ENCODE results near the gene ATP6V1E1. TPM values are rescaled to one million over a fixed set of nuclear protein-coding genes. Genes with fewer than 3 reads are reported as not detected.

ATP6V1E1 gene
- total RNA-seq, 2 donors from 2014 or later = 129 to 144 TPM

DNA sequence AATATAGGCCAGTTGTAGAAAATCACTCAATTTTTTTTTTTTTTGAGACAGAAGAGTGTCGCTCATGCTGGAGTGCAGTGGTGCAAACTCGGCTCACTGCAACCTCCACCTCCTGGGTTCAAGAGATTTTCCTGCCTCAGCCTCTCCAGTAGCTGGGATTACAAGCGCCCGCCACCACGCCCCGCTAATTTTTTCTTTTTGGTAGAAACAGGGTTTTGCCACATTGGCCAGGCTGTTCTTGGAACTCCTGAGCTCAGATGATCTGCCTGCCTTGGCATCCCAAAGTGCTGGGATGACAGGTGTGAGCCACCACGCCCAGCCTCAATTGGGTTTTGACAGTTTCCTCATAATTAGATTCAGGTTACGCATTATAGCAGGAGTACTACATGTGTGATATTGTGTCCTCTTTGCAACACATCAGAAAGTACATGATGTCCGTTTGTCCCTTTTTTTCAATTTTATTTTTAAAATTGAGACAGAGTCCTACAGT is 2.6 kb upstream of the ATP6V1E1 start:
- H3K27me3 ChIP-seq (ENCODE audit: control insufficient read depth, insufficient read depth, low read length, poor library complexity, severe bottlenecking) = no peaks in the 10 kb centered on the region
- peaks cover 2% of the 10 kb centered on the region for H3K36me3 Mint-ChIP-seq (ENCODE audit: low read depth)
- TF ChIP-seq, protein P1, sequence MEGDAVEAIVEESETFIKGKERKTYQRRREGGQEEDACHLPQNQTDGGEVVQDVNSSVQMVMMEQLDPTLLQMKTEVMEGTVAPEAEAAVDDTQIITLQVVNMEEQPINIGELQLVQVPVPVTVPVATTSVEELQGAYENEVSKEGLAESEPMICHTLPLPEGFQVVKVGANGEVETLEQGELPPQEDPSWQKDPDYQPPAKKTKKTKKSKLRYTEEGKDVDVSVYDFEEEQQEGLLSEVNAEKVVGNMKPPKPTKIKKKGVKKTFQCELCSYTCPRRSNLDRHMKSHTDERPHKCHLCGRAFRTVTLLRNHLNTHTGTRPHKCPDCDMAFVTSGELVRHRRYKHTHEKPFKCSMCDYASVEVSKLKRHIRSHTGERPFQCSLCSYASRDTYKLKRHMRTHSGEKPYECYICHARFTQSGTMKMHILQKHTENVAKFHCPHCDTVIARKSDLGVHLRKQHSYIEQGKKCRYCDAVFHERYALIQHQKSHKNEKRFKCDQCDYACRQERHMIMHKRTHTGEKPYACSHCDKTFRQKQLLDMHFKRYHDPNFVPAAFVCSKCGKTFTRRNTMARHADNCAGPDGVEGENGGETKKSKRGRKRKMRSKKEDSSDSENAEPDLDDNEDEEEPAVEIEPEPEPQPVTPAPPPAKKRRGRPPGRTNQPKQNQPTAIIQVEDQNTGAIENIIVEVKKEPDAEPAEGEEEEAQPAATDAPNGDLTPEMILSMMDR (conservative IDR thresholded peaks at IDR 0.05) = no peak
- WGBS, 2 experiments (ENCODE audit: insufficient coverage in 1 of 2, insufficient read length in 1 of 2) = 89 to 90% methylated on average over 8 to 9 of the region's 9 CpGs
- H3K9me3 Mint-ChIP-seq = no peaks in the 10 kb centered on the region
- no peak overlapping the region for H3K9ac ChIP-seq (ENCODE audit: extremely low read depth, low read length, poor library complexity, severe bottlenecking)
- H3K27ac ChIP-seq (ENCODE audit: low read depth, low read length) = no peak overlapping the region
- no peak for DNase-seq
- no peak overlapping the region for H3K4me3 ChIP-seq (ENCODE audit: low read length)
- H3K9me3 ChIP-seq (ENCODE audit: control insufficient read depth, low read length) = no peaks in the 10 kb centered on the region
- no peak overlapping the region for H3K27ac Mint-ChIP-seq
- H3K4me3 Mint-ChIP-seq = no peak overlapping the region
- no peaks in the 10 kb centered on the region for H3K27me3 Mint-ChIP-seq (ENCODE audit: insufficient read depth)
- H3K4me1 Mint-ChIP-seq = peaks cover 10% of the 10 kb centered on the region
- no peaks in the 10 kb centered on the region for H3K36me3 ChIP-seq (ENCODE audit: control insufficient read depth, insufficient read depth, low read length)
- no peaks in the 10 kb centered on the region for H3K4me1 ChIP-seq (ENCODE audit: control insufficient read depth, insufficient read depth, low read length)

DNA sequence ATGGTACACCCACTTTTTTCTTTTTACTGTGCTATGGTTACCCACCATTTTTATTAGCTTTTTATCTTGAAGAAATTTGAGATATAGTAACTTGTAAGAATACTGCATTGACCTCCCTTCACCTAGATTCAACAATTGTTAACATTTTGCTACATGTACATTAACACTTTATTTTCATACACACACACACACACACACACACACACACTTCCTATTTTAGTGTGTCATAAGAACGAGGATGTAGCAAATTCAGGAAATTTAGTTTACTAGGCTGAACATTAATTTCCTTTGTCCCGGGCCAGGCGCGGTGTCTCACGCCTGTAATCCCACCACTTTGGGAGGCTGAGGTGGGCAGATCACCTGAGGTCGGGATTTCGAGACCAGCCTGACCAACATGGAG is 1.1 kb upstream of the ATP6V1E1 start:
- H3K9ac ChIP-seq (ENCODE audit: extremely low read depth, low read length, poor library complexity, severe bottlenecking) = no peak overlapping the region
- H3K4me3 Mint-ChIP-seq = no peak overlapping the region
- H3K27ac Mint-ChIP-seq = no peak overlapping the region
- no peaks in the 10 kb centered on the region for H3K27me3 Mint-ChIP-seq (ENCODE audit: insufficient read depth)
- H3K27me3 ChIP-seq (ENCODE audit: control insufficient read depth, insufficient read depth, low read length, poor library complexity, severe bottlenecking) = no peaks in the 10 kb centered on the region
- H3K9me3 Mint-ChIP-seq = no peaks in the 10 kb centered on the region
- H3K27ac ChIP-seq (ENCODE audit: low read depth, low read length) = no peak overlapping the region
- H3K36me3 ChIP-seq (ENCODE audit: control insufficient read depth, insufficient read depth, low read length) = peaks cover under 1% of the 10 kb centered on the region
- peaks cover 10% of the 10 kb centered on the region for H3K4me1 Mint-ChIP-seq
- H3K4me3 ChIP-seq (ENCODE audit: low read length) = peak overlapping the region; percentile 96
- H3K36me3 Mint-ChIP-seq (ENCODE audit: low read depth) = peaks cover 9% of the 10 kb centered on the region
- no peaks in the 10 kb centered on the region for H3K9me3 ChIP-seq (ENCODE audit: control insufficient read depth, low read length)
- no peaks in the 10 kb centered on the region for H3K4me1 ChIP-seq (ENCODE audit: control insufficient read depth, insufficient read depth, low read length)
- WGBS, 2 experiments (ENCODE audit: insufficient coverage in 1 of 2, insufficient read length in 1 of 2) = 95 to 99% methylated on average over 6 to 7 of the region's 7 CpGs
- DNase-seq = no peak
- TF ChIP-seq, protein P1 (conservative IDR thresholded peaks at IDR 0.05) = no peak

DNA sequence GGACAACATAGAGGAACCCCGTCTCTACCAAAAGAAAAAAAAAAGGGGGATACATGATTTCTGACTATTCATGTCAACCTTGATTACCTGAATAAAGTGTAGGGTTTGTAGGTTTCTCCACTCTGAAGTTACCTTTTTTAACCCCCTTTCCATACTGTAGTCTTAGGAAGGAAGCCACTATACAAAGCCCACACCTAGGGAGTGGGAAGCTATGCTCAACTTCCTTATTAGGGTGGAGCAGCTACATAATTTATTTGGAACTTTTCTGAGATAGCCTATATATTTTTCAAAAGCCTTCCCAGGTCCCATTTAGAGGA is 582 bp upstream of the ATP6V1E1 start:
- peaks cover 10% of the 10 kb centered on the region for H3K4me1 Mint-ChIP-seq
- H3K4me1 ChIP-seq (ENCODE audit: control insufficient read depth, insufficient read depth, low read length) = no peaks in the 10 kb centered on the region
- TF ChIP-seq, protein P1 (conservative IDR thresholded peaks at IDR 0.05) = no peak
- H3K4me3 Mint-ChIP-seq = peak overlapping the region; percentile 95
- peak overlapping the region; percentile 99 for H3K27ac Mint-ChIP-seq
- peaks cover 5% of the 10 kb centered on the region for H3K36me3 ChIP-seq (ENCODE audit: control insufficient read depth, insufficient read depth, low read length)
- H3K9me3 Mint-ChIP-seq = no peaks in the 10 kb centered on the region
- WGBS, 2 experiments (ENCODE audit: insufficient coverage in 1 of 2, insufficient read length in 1 of 2) = 0% methylated on average over 1 of the region's 1 CpG; no CpG with 5 or more reads in 1 of the 2 experiments
- peak overlapping the region; percentile 9 for H3K27ac ChIP-seq (ENCODE audit: low read depth, low read length)
- peak overlapping the region; percentile 96 for H3K4me3 ChIP-seq (ENCODE audit: low read length)
- peak overlapping the region; percentile 98 for H3K9ac ChIP-seq (ENCODE audit: extremely low read depth, low read length, poor library complexity, severe bottlenecking)
- H3K36me3 Mint-ChIP-seq (ENCODE audit: low read depth) = peaks cover 11% of the 10 kb centered on the region
- no peak for DNase-seq
- no peaks in the 10 kb centered on the region for H3K9me3 ChIP-seq (ENCODE audit: control insufficient read depth, low read length)
- no peaks in the 10 kb centered on the region for H3K27me3 Mint-ChIP-seq (ENCODE audit: insufficient read depth)
- no peaks in the 10 kb centered on the region for H3K27me3 ChIP-seq (ENCODE audit: control insufficient read depth, insufficient read depth, low read length, poor library complexity, severe bottlenecking)

Measured in endodermal cell (in vitro differentiated cells).